NCI-H2171 treated with DMSO at 0.1 percent for 48 hours (cell line): ENCODE measurements around the gene LRIG3.
A peak's percentile ranks its signal among the peaks of the same experiment; 100 is the strongest.
"Not testable (repeated sequence)": the region's sequence is repeated elsewhere in the genome, so short reads cannot be mapped to it uniquely, and the experiment has no call there.

Source experiments
- DNase-seq: peaks from one replicate; lab custom pipeline; 2025; lab: John Stamatoyannopoulos, UW

The LRIG3 gene

DNA sequence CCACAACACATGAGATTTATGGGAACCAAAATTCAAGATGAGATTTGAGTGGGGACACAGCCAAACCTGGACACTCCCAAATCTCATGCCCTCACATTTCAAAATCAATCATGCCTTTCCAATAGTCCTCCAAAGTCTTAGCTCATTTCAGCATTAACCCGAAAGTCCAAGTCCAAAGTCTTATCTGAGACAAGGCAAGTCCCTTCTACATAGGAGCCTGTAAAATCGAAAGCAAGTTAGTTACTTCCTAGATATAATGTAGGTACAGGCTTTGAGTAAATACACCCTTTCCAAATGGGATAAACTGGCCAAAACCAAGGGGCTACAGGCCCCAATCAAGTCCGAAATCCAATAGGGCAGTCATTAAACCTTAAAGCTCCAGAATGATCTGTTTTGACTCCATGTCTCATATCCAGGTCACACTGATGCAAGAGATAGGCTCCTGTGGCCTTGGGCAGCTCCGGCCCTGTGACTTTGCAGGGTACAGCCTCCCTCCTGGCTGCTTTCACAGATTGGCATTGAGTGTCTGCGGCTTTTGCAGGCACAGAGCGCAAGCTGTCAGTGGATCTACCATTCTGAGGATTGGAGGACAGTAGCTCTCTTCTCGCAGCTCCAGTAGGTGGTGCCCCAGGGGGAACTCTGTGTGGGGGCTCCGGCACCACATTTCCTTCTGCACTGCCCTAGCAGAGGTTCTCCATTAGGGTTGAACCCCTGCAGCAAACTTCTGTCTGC lies 60.1 kb downstream of the LRIG3 start:
- no peak for DNase-seq

DNA sequence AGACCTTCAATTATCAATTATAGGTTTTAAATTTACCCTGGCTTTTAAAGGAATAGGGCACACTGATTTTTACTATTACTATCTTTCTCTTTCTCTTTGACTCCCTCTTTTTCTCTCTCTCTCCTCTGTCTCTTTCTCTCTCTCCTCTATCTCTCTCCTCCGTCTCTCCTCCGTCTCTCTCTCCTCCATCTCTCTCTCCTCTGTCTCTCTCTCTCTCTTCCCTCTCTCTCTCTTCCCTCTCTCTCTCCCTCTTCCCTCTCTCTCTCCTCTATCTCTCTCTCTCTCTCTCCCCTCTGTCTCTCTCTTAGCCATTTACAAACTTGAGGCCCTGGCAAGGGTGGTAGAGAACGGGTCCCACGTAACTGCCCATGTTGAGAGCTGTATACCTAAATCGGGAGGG lies 62.3 kb downstream of the LRIG3 start:
- no peak for DNase-seq

DNA sequence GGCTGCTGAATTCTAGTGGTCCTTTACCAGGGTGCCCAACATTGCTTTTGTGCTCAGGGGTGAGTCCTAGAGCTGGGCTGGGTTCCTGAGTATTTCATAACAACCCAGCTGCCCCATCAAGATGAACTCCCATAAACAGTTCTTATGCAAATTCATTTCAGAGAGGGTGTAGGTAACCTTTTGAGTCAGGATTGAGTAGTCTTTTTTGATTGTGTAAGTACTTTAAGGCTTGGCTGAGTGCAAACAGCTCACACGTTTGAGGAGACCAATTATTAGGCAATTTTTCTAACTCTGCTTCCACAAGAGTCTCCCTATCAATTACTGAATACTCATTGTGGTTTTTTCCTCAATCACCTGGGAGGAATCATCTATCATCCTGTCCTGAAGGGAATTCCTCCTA lies 63.1 kb downstream of the LRIG3 start:
- not testable (repeated sequence) for DNase-seq

DNA sequence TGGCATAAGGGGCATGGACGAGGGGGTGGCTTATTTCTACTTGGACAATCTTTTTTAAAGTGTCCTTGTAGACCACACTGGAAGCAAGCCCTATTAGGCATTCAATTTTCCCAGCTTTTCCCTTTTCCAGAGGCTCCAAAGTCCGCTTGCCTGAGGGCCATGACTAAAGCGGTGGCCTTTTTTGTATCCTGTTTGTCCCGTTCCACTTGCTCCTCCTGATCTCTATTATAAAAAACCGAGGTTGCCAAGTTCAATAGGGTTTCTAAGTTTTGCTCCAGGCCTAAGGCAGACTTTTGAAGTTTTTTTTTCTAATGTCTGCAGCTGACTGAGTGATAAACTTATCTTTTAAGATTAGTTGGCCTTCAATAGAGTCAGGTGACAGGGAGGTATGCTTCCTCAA lies 64.7 kb downstream of the LRIG3 start:
- not testable (repeated sequence) for DNase-seq

GRCh38 chr12:58850826-58851225 lies 69.5 kb downstream of the LRIG3 start:
- DNase-seq = no peak

GRCh38 chr12:58847901-58848600 lies 72.3 kb downstream of the LRIG3 start:
- DNase-seq = peak; percentile 63

- peak; percentile 80 for DNase-seq
Observed at GRCh38 chr12:58844161-58844560, 76.1 kb downstream of the LRIG3 start.

DNA sequence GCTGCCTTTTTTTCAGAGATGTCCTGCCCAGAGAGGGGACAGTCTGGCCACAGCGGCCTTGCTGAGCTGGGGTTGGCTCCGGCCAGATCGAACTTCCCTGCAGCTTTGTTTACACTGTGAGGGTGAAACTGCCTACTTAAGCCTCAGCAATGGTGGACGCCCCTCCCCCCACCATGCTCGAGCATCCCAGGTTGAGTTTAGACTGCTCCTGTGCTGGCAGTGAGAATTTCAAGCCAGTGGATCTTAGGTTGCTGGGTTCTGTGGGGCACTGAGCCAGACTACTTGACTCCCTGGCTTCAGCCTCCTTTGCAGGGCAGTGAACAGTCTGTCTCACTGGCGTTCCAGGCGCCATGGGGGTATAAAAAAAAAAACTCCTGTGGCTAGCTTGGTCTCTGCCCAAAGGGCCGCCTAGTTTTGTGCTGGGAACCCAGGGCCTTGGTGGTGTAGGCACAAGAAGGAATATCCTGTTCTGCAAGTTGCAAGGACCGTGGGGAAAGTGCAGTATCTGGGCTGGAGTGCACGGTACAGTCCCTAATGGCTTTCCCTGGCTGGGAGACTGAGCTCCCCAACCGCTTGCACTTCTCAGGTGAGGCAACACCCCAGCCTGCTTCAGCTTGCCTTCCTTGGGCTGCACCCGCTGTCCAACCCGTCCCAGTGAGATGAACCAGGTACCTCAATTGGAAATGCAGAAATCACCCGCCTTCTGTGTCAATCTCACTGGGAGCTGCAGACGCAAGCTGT lies 79.1 kb downstream of the LRIG3 start:
- DNase-seq = no peak

GRCh38 chr12:58833853-58834252 lies 86.5 kb downstream of the LRIG3 start:
- peak; percentile 33 for DNase-seq

GRCh38 chr12:58832920-58833319 lies 87.4 kb downstream of the LRIG3 start:
- DNase-seq = no peak
